ENCODE data around the gene GRAMD1B. TPM values are rescaled to one million over a fixed set of nuclear protein-coding genes. Genes with fewer than 3 reads are reported as not detected.
A peak's percentile ranks its signal among the peaks of the same experiment; 100 is the strongest.

GRAMD1B gene
- total RNA-seq, 4 donors from 2014 or later: 31.4 to 152 (median 123) TPM

GRCh38 chr11:123431619-123432018 is 1.6 kb downstream of the GRAMD1B start:
- no peak for TF ChIP-seq POLR2A (IDR thresholded peaks at IDR 0.05)
- H3K27ac ChIP-seq: peak overlapping the region in 1 of 4 donors; percentile 81
- peak overlapping the region in 2 of 4 donors; percentile 58 to 84 for H3K4me3 ChIP-seq

GRCh38 chr11:123434262-123434661 is 4.2 kb downstream of the GRAMD1B start:
- DNase-seq: peak in 1 of 3 donors; percentile 54
- TF ChIP-seq POLR2A (IDR thresholded peaks at IDR 0.05): no peak
- TF ChIP-seq CTCF (IDR thresholded peaks at IDR 0.05): peak in 4 of 6 experiments; percentile 14 to 54 (median 45)
- Histone ChIP-seq H3K4me3 (no peak overlapping the region), H3K4me1 (peaks cover 0 to 20% (median 0%) of the 10 kb centered on the region in 4 donors), H3K36me3 (no peaks in the 10 kb centered on the region), H3K27ac (no peak overlapping the region), H3K9me3 (no peaks in the 10 kb centered on the region), H3K27me3 (no peaks in the 10 kb centered on the region)

More at GRCh38 chr11:123431619-123432018, 1.6 kb downstream of the GRAMD1B start:
- Histone ChIP-seq H3K4me1 (peaks cover 0 to 20% (median 0%) of the 10 kb centered on the region in 4 donors), H3K9me3 (no peaks in the 10 kb centered on the region), H3K27me3 (no peaks in the 10 kb centered on the region), H3K36me3 (no peaks in the 10 kb centered on the region)
- no peak for DNase-seq

- no peaks in the 10 kb centered on the region for H3K27me3 ChIP-seq
- no peak overlapping the region for H3K4me3 ChIP-seq
- H3K4me1 ChIP-seq: peaks cover 0 to 14% (median 0%) of the 10 kb centered on the region in 4 donors
- no peaks in the 10 kb centered on the region for H3K9me3 ChIP-seq
- no peaks in the 10 kb centered on the region for H3K36me3 ChIP-seq
- no peak overlapping the region for H3K27ac ChIP-seq
- TF ChIP-seq POLR2A (IDR thresholded peaks at IDR 0.05): no peak
- TF ChIP-seq CTCF (IDR thresholded peaks at IDR 0.05): no peak
- DNase-seq: no peak
Observed at GRCh38 chr11:123434911-123435310, 4.8 kb downstream of the GRAMD1B start.

GRCh38 chr11:123437236-123437979 is 7.3 kb downstream of the GRAMD1B start:
- Histone ChIP-seq H3K9me3 (no peaks in the 10 kb centered on the region), H3K27ac (no peak overlapping the region), H3K4me1 (no peaks in the 10 kb centered on the region), H3K27me3 (no peaks in the 10 kb centered on the region), H3K4me3 (no peak overlapping the region), H3K36me3 (no peaks in the 10 kb centered on the region)
- TF ChIP-seq POLR2A (IDR thresholded peaks at IDR 0.05): no peak
- no peak for TF ChIP-seq CTCF (IDR thresholded peaks at IDR 0.05)
- DNase-seq: no peak

GRCh38 chr11:123438131-123438627 is 8.1 kb downstream of the GRAMD1B start:
- no peaks in the 10 kb centered on the region for H3K9me3 ChIP-seq
- DNase-seq: no peak
- H3K4me3 ChIP-seq: no peak overlapping the region
- no peaks in the 10 kb centered on the region for H3K4me1 ChIP-seq
- no peaks in the 10 kb centered on the region for H3K36me3 ChIP-seq
- TF ChIP-seq CTCF (IDR thresholded peaks at IDR 0.05): no peak
- TF ChIP-seq POLR2A (IDR thresholded peaks at IDR 0.05): no peak
- H3K27me3 ChIP-seq: no peaks in the 10 kb centered on the region
- no peak overlapping the region for H3K27ac ChIP-seq

GRCh38 chr11:123439616-123440015 is 9.5 kb downstream of the GRAMD1B start:
- Histone ChIP-seq H3K27ac (no peak overlapping the region), H3K4me1 (no peaks in the 10 kb centered on the region), H3K36me3 (no peaks in the 10 kb centered on the region), H3K9me3 (no peaks in the 10 kb centered on the region), H3K27me3 (no peaks in the 10 kb centered on the region), H3K4me3 (no peak overlapping the region)
- TF ChIP-seq POLR2A (IDR thresholded peaks at IDR 0.05): no peak
- no peak for TF ChIP-seq CTCF (IDR thresholded peaks at IDR 0.05)
- no peak for DNase-seq
